Endothelial cell of umbilical vein (primary cell): Measurements from ENCODE around the gene TAS1R3.

Experiments used
- CTCF ChIP-seq, 2 donors: IDR thresholded peaks; 1 replicate in 1 of 2; 2 replicates in 1 of 2; pipeline ENCODE4 v1.5.1; 2011; ENCODE audit warnings: low read length in 2 of 2, mild to moderate bottlenecking in 2 of 2, moderate library complexity in 2 of 2, control low read depth in 1 of 2, inconsistent platforms in 1 of 2, low read depth in 1 of 2; ENCODE audit not compliant: insufficient read depth in 1 of 2; ENCODE audit errors: extremely low read depth in 1 of 2
- EZH2 ChIP-seq: IDR thresholded peaks from 2 replicates; pipeline ENCODE4 v1.6.1; 2012; ENCODE audit warnings: borderline replicate concordance, low read depth, mild to moderate bottlenecking, moderate library complexity, low read length, inconsistent platforms; ENCODE audit not compliant: severe bottlenecking
- POLR2A ChIP-seq: IDR thresholded peaks from 2 replicates; pipeline ENCODE4 v1.6.1; 2012; ENCODE audit warnings: low read depth, mild to moderate bottlenecking, control low read depth, low read length
- POLR2AphosphoS5 ChIP-seq: IDR thresholded peaks from 2 replicates; pipeline ENCODE4 v1.6.1; 2012; ENCODE audit warnings: low read depth, mild to moderate bottlenecking, control low read depth, low read length, moderate library complexity; ENCODE audit not compliant: insufficient read depth

GRCh38 chr1:1329304-1330210 is 1.5 kb upstream of the TAS1R3 start:
- TF ChIP-seq POLR2A (peak; percentile 23), CTCF (IDR thresholded peaks at IDR 0.05; ENCODE audit: extremely low read depth in 1 of 2, insufficient read depth in 1 of 2, low read depth in 1 of 2, low read length in 2 of 2) (no peak), POLR2AphosphoS5 (no peak), EZH2 (no peak)
